GM19324 (cell line): ENCODE measurements around the gene JARID2.

ENCODE experiments used
- ATAC-seq: cut with Tn5 transposase; IDR thresholded peaks from one replicate; pipeline ENCODE4 v1.9.1; 2021; ENCODE audit warnings: mild to moderate bottlenecking, moderate library complexity; ENCODE audit not compliant: unreplicated experiment, low FRiP score

The JARID2 gene

GRCh38 chr6:15366879-15367278, 121.0 kb downstream of the JARID2 start:
- no peak for ATAC-seq

GRCh38 chr6:15368186-15368585, 122.3 kb downstream of the JARID2 start:
- ATAC-seq = no peak

- no peak for ATAC-seq
Observed at GRCh38 chr6:15368873-15369272, 123.0 kb downstream of the JARID2 start.

GRCh38 chr6:15369838-15370237, 124.0 kb downstream of the JARID2 start:
- ATAC-seq = no peak

GRCh38 chr6:15370733-15371671, 125.1 kb downstream of the JARID2 start:
- ATAC-seq = no peak

GRCh38 chr6:15372932-15373331, 127.1 kb downstream of the JARID2 start:
- no peak for ATAC-seq

- ATAC-seq = no peak
Observed at GRCh38 chr6:15374119-15374518, 128.2 kb downstream of the JARID2 start.

- no peak for ATAC-seq
Observed at GRCh38 chr6:15375018-15375417, 129.1 kb downstream of the JARID2 start.

- ATAC-seq = no peak
Observed at GRCh38 chr6:15375638-15376290, 129.9 kb downstream of the JARID2 start.

- no peak for ATAC-seq
Observed at GRCh38 chr6:15376900-15377487, 131.1 kb downstream of the JARID2 start.

GRCh38 chr6:15378272-15378671, 132.4 kb downstream of the JARID2 start:
- no peak for ATAC-seq

GRCh38 chr6:15378866-15379265, 133.0 kb downstream of the JARID2 start:
- ATAC-seq = no peak

GRCh38 chr6:15380351-15380750, 134.5 kb downstream of the JARID2 start:
- ATAC-seq = no peak

GRCh38 chr6:15382089-15382488, 136.2 kb downstream of the JARID2 start:
- ATAC-seq = no peak

- no peak for ATAC-seq
Observed at GRCh38 chr6:15382712-15383111, 136.8 kb downstream of the JARID2 start.

- ATAC-seq = no peak
Observed at GRCh38 chr6:15384901-15385300, 139.0 kb downstream of the JARID2 start.

- ATAC-seq = no peak
Observed at GRCh38 chr6:15385521-15385920, 139.7 kb downstream of the JARID2 start.

GRCh38 chr6:15386110-15386755, 140.4 kb downstream of the JARID2 start:
- no peak for ATAC-seq

GRCh38 chr6:15386756-15387112, 140.9 kb downstream of the JARID2 start:
- no peak for ATAC-seq

GRCh38 chr6:15387118-15387517, 141.2 kb downstream of the JARID2 start:
- no peak for ATAC-seq
